ENCODE measurements around the gene AGAP1. TPM values are rescaled to one million over a fixed set of nuclear protein-coding genes. Genes with fewer than 3 reads are reported as not detected.

AGAP1 gene
- total RNA-seq, 1 experiment from 2014 or later = 56.4 TPM

- DNase-seq = no peak
- H3K4me3 Mint-ChIP-seq (ENCODE audit: low read depth, unreplicated experiment) = peak overlapping the region; percentile 48
- TF ChIP-seq CTCF (IDR thresholded peaks at IDR 0.05; ENCODE audit: unreplicated experiment) = no peak
- CTCF ChIA-PET = interaction anchor here (0.6 kb wide), 1 partner anchor 11 kb away, joined by 3 read pairs; no protein-coding TSS in a partner anchor
- peaks cover 5% of the 10 kb centered on the region for H3K36me3 Mint-ChIP-seq (ENCODE audit: insufficient read depth, unreplicated experiment)
- H3K9me3 Mint-ChIP-seq (ENCODE audit: low read depth, unreplicated experiment) = no peaks in the 10 kb centered on the region
- H3K4me1 Mint-ChIP-seq (ENCODE audit: low read depth, unreplicated experiment) = peaks cover 15% of the 10 kb centered on the region
- no peaks in the 10 kb centered on the region for H3K27me3 Mint-ChIP-seq (ENCODE audit: unreplicated experiment)
- intact Hi-C loops (cut with micrococcal nuclease; ENCODE audit: unreplicated experiment) = no loop called here
- no TSS peak for BruUV-seq (replicated peaks)
- H3K27ac Mint-ChIP-seq (ENCODE audit: unreplicated experiment) = no peak overlapping the region
Observed at GRCh38 chr2:235665661-235666212, 171.9 kb downstream of the AGAP1 start.

GRCh38 chr2:235666213-235666781, 172.5 kb downstream of the AGAP1 start:
- H3K27me3 Mint-ChIP-seq (ENCODE audit: unreplicated experiment) = no peaks in the 10 kb centered on the region
- peaks cover 15% of the 10 kb centered on the region for H3K4me1 Mint-ChIP-seq (ENCODE audit: low read depth, unreplicated experiment)
- TF ChIP-seq CTCF (IDR thresholded peaks at IDR 0.05; ENCODE audit: unreplicated experiment) = no peak
- intact Hi-C loops (cut with micrococcal nuclease; ENCODE audit: unreplicated experiment) = no loop called here
- H3K4me3 Mint-ChIP-seq (ENCODE audit: low read depth, unreplicated experiment) = peak overlapping the region; percentile 48
- CTCF ChIA-PET = no interaction called here
- H3K36me3 Mint-ChIP-seq (ENCODE audit: insufficient read depth, unreplicated experiment) = peaks cover 10% of the 10 kb centered on the region
- peak; percentile 58 for DNase-seq
- no peaks in the 10 kb centered on the region for H3K9me3 Mint-ChIP-seq (ENCODE audit: low read depth, unreplicated experiment)
- BruUV-seq (replicated peaks) = no TSS peak
- no peak overlapping the region for H3K27ac Mint-ChIP-seq (ENCODE audit: unreplicated experiment)

- CTCF ChIA-PET = no interaction called here
- H3K27me3 Mint-ChIP-seq (ENCODE audit: unreplicated experiment) = no peaks in the 10 kb centered on the region
- H3K36me3 Mint-ChIP-seq (ENCODE audit: insufficient read depth, unreplicated experiment) = peaks cover 26% of the 10 kb centered on the region
- DNase-seq = no peak
- H3K27ac Mint-ChIP-seq (ENCODE audit: unreplicated experiment) = no peak overlapping the region
- intact Hi-C loops (cut with micrococcal nuclease; ENCODE audit: unreplicated experiment) = no loop called here
- TF ChIP-seq CTCF (IDR thresholded peaks at IDR 0.05; ENCODE audit: unreplicated experiment) = no peak
- peak overlapping the region; percentile 85 for H3K4me3 Mint-ChIP-seq (ENCODE audit: low read depth, unreplicated experiment)
- no TSS peak for BruUV-seq (replicated peaks)
- no peaks in the 10 kb centered on the region for H3K9me3 Mint-ChIP-seq (ENCODE audit: low read depth, unreplicated experiment)
- H3K4me1 Mint-ChIP-seq (ENCODE audit: low read depth, unreplicated experiment) = peaks cover 39% of the 10 kb centered on the region
Observed at GRCh38 chr2:235668782-235669181, 174.9 kb downstream of the AGAP1 start.

GRCh38 chr2:235669269-235669831, 175.5 kb downstream of the AGAP1 start:
- no TSS peak for BruUV-seq (replicated peaks)
- Mint-ChIP-seq H3K27me3 (ENCODE audit: unreplicated experiment) (no peaks in the 10 kb centered on the region), H3K9me3 (ENCODE audit: low read depth, unreplicated experiment) (no peaks in the 10 kb centered on the region), H3K4me1 (ENCODE audit: low read depth, unreplicated experiment) (peaks cover 44% of the 10 kb centered on the region), H3K27ac (ENCODE audit: unreplicated experiment) (no peak overlapping the region), H3K4me3 (ENCODE audit: low read depth, unreplicated experiment) (peak overlapping the region; percentile 85), H3K36me3 (ENCODE audit: insufficient read depth, unreplicated experiment) (peaks cover 26% of the 10 kb centered on the region)
- CTCF ChIA-PET = interaction anchor here (1.5 kb wide), 1 partner anchor 77 kb away, joined by 3 read pairs; no protein-coding TSS in a partner anchor
- no peak for TF ChIP-seq CTCF (IDR thresholded peaks at IDR 0.05; ENCODE audit: unreplicated experiment)
- peak; percentile 91 for DNase-seq
- intact Hi-C loops (cut with micrococcal nuclease; ENCODE audit: unreplicated experiment) = no loop called here

Data from Calu3 (cell line).